ENCODE results near the gene TBX18. TPM values are rescaled to one million over a fixed set of nuclear protein-coding genes. Genes with fewer than 3 reads are reported as not detected.

TBX18 gene
- total RNA-seq: 10 to 100 TPM; 58.6 to 75.2 TPM
- 10 to 100 TPM; 11.0 to 78.8 TPM for polyA plus RNA-seq
- long read RNA-seq, donor 1, partial matches to known transcripts: 6 of 30 reads
- long read RNA-seq, donor 1, other reads (novel, unspliced or antisense): 23 of 30 reads
- long read RNA-seq, donor 2, partial matches to known transcripts: 6 of 21 reads
- long read RNA-seq, donor 2, other reads (novel, unspliced or antisense): 14 of 21 reads

GRCh38 chr6:84764332-84765049 lies at the start of gene TBX18:
TBX18 (minus strand) TSS chr6:84764598; CDS start chr6:84764181, 417 bp downstream.
- peak within 1 kb of the TSS; percentile 90 to 99 for H3K27ac ChIP-seq (ENCODE audit: low read depth in 1 of 2, low read length in 2 of 2)
- H3K9me3 ChIP-seq (ENCODE audit: control insufficient read depth, low read length): no peaks in the 10 kb centered on the region
- no peaks in the 10 kb centered on the region for H3K27me3 ChIP-seq (ENCODE audit: control insufficient read depth in 1 of 2, insufficient read depth in 2 of 2, low read length in 1 of 2)
- no peaks in the 10 kb centered on the region for H3K4me1 ChIP-seq (ENCODE audit: control insufficient read depth in 1 of 2, insufficient read depth in 2 of 2, low read length in 2 of 2)
- H3K36me3 ChIP-seq (ENCODE audit: control insufficient read depth in 1 of 2, insufficient read depth in 2 of 2, low read length in 1 of 2): no peaks in the 10 kb centered on the region
- ATAC-seq (ENCODE audit: low FRiP score) (peak; percentile 90), DNase-seq (peak; percentile 97 to 98)
- WGBS, 2 donors: 0 to 1% methylated on average over 42 of the region's 42 CpGs
- H3K4me3 ChIP-seq (ENCODE audit: low read length in 2 of 2): peak within 1 kb of the TSS; percentile 75 to 94
- intact Hi-C loops (cut with DNase I): loop anchor here (5.0 to 10.0 kb wide), 4 partner anchors 147 to 252 kb away; no protein-coding TSS in a partner anchor

DNA sequence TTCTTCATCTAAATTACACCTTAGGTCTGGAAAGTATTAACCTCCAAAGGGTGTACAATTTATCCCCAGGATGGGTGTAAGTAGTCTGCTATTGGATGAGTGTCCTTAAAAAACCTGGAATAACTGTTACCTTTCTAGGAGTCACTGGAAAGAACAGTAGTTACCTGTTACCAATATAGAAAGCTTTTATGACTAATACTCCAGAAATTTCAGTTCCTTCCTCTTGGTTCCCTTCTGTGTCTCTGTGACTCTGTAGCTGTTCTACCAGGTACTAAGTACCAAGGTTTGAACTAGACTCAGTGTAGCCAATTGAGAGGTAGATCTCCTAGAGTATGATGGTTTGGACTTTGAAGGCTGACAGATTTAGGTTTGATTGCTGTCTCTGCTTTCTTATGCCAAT lies 47.0 kb upstream of the TBX18 start:
- Histone ChIP-seq H3K4me3 (ENCODE audit: low read length in 2 of 2) (no peak overlapping the region), H3K36me3 (ENCODE audit: control insufficient read depth in 1 of 2, insufficient read depth in 2 of 2, low read length in 1 of 2) (no peaks in the 10 kb centered on the region), H3K4me1 (ENCODE audit: control insufficient read depth in 1 of 2, insufficient read depth in 2 of 2, low read length in 2 of 2) (no peaks in the 10 kb centered on the region), H3K27me3 (ENCODE audit: control insufficient read depth in 1 of 2, insufficient read depth in 2 of 2, low read length in 1 of 2) (no peaks in the 10 kb centered on the region), H3K27ac (ENCODE audit: low read depth in 1 of 2, low read length in 2 of 2) (no peak overlapping the region), H3K9me3 (ENCODE audit: control insufficient read depth, low read length) (no peaks in the 10 kb centered on the region)
- ATAC-seq (ENCODE audit: low FRiP score) (no peak), DNase-seq (no peak)
- intact Hi-C loops (cut with DNase I): no loop called here

GRCh38 chr6:84809455-84809854 lies 45.1 kb upstream of the TBX18 start:
- 29 to 36% methylated on average over 4 of the region's 4 CpGs for WGBS, 2 donors
- no peak for ATAC-seq (ENCODE audit: low FRiP score)

DNA sequence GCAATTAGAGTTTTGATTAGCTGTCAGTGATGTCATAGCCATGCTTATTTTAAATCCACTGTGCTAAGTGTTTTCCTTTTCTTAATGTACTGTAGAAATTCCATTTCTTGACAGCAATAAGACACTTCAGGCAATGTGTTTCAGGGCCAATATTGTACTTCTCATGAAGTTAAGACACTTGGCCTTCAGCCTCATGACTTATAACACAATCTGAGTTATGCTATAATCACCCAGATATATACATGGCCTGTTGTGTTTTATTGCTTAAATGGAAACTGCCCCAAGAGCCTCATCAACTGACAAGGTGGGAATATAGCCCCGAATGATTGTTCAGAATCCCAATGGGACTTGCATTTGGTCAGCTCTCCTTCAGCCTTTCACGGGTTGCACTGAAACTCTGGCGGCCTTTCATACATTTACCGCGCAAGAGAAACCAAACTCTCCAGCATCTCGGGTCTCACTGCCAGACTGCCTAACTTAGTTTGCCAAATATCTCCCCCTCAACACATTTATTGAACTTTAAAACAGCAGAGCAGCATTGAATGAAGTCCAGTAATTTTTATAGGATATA lies 44.2 kb upstream of the TBX18 start:
- no peaks in the 10 kb centered on the region for H3K36me3 ChIP-seq (ENCODE audit: control insufficient read depth in 1 of 2, insufficient read depth in 2 of 2, low read length in 1 of 2)
- DNase-seq (no peak), ATAC-seq (ENCODE audit: low FRiP score) (no peak)
- H3K4me3 ChIP-seq (ENCODE audit: low read length in 2 of 2): no peak overlapping the region
- no peak overlapping the region for H3K27ac ChIP-seq (ENCODE audit: low read depth in 1 of 2, low read length in 2 of 2)
- H3K4me1 ChIP-seq (ENCODE audit: control insufficient read depth in 1 of 2, insufficient read depth in 2 of 2, low read length in 2 of 2): no peaks in the 10 kb centered on the region
- H3K9me3 ChIP-seq (ENCODE audit: control insufficient read depth, low read length): no peaks in the 10 kb centered on the region
- intact Hi-C loops (cut with DNase I): no loop called here
- 46 to 60% methylated on average over 6 of the region's 6 CpGs for WGBS, 2 donors
- H3K27me3 ChIP-seq (ENCODE audit: control insufficient read depth in 1 of 2, insufficient read depth in 2 of 2, low read length in 1 of 2): no peaks in the 10 kb centered on the region

More at GRCh38 chr6:84809455-84809854, 45.1 kb upstream of the TBX18 start:
- Histone ChIP-seq H3K4me1 (ENCODE audit: control insufficient read depth in 1 of 2, insufficient read depth in 2 of 2, low read length in 2 of 2) (no peaks in the 10 kb centered on the region), H3K27ac (ENCODE audit: low read depth in 1 of 2, low read length in 2 of 2) (no peak overlapping the region), H3K27me3 (ENCODE audit: control insufficient read depth in 1 of 2, insufficient read depth in 2 of 2, low read length in 1 of 2) (no peaks in the 10 kb centered on the region), H3K4me3 (ENCODE audit: low read length in 2 of 2) (no peak overlapping the region), H3K9me3 (ENCODE audit: control insufficient read depth, low read length) (no peaks in the 10 kb centered on the region), H3K36me3 (ENCODE audit: control insufficient read depth in 1 of 2, insufficient read depth in 2 of 2, low read length in 1 of 2) (no peaks in the 10 kb centered on the region)
- DNase-seq: no peak
- intact Hi-C loops (cut with DNase I): no loop called here

- WGBS, 2 donors: 77 to 83% methylated on average over 1 of the region's 1 CpG
- H3K36me3 ChIP-seq (ENCODE audit: control insufficient read depth in 1 of 2, insufficient read depth in 2 of 2, low read length in 1 of 2): no peaks in the 10 kb centered on the region
- H3K27ac ChIP-seq (ENCODE audit: low read depth in 1 of 2, low read length in 2 of 2): no peak overlapping the region
- intact Hi-C loops (cut with DNase I): no loop called here
- no peaks in the 10 kb centered on the region for H3K9me3 ChIP-seq (ENCODE audit: control insufficient read depth, low read length)
- no peaks in the 10 kb centered on the region for H3K4me1 ChIP-seq (ENCODE audit: control insufficient read depth in 1 of 2, insufficient read depth in 2 of 2, low read length in 2 of 2)
- H3K27me3 ChIP-seq (ENCODE audit: control insufficient read depth in 1 of 2, insufficient read depth in 2 of 2, low read length in 1 of 2): no peaks in the 10 kb centered on the region
- no peak for ATAC-seq (ENCODE audit: low FRiP score)
- DNase-seq: no peak
- no peak overlapping the region for H3K4me3 ChIP-seq (ENCODE audit: low read length in 2 of 2)
Measured at GRCh38 chr6:84805145-84805544, 40.7 kb upstream of the TBX18 start.

- Histone ChIP-seq H3K4me1 (ENCODE audit: control insufficient read depth in 1 of 2, insufficient read depth in 2 of 2, low read length in 2 of 2) (no peaks in the 10 kb centered on the region), H3K27me3 (ENCODE audit: control insufficient read depth in 1 of 2, insufficient read depth in 2 of 2, low read length in 1 of 2) (no peaks in the 10 kb centered on the region), H3K9me3 (ENCODE audit: control insufficient read depth, low read length) (no peaks in the 10 kb centered on the region), H3K36me3 (ENCODE audit: control insufficient read depth in 1 of 2, insufficient read depth in 2 of 2, low read length in 1 of 2) (no peaks in the 10 kb centered on the region), H3K4me3 (ENCODE audit: low read length in 2 of 2) (no peak overlapping the region), H3K27ac (ENCODE audit: low read depth in 1 of 2, low read length in 2 of 2) (no peak overlapping the region)
- DNase-seq (no peak), ATAC-seq (ENCODE audit: low FRiP score) (no peak)
- intact Hi-C loops (cut with DNase I): no loop called here
- 94 to 95% methylated on average over 3 of the region's 3 CpGs for WGBS, 2 donors
Measured at GRCh38 chr6:84804720-84805119, 40.3 kb upstream of the TBX18 start.

DNA sequence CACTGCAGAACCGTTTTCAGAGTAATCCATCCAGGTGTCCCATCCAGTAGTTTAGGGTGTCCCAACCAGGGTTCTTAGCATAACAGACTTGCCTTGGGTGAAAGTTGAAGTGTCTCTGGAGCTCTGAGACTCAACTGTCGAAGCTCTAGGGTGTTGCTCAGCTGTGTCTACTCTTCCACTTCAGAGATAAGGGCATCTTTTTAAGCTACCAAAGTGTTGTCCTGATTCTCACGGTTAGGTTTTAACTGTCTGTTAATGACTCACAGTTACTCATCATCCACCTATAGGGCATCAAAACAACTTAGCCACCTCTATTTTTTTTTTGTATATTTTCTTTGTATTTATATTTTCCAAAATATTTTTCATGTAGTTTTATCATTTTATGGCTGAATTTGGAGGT lies 36.9 kb upstream of the TBX18 start:
- H3K36me3 ChIP-seq (ENCODE audit: control insufficient read depth in 1 of 2, insufficient read depth in 2 of 2, low read length in 1 of 2): no peaks in the 10 kb centered on the region
- H3K9me3 ChIP-seq (ENCODE audit: control insufficient read depth, low read length): no peaks in the 10 kb centered on the region
- no peaks in the 10 kb centered on the region for H3K27me3 ChIP-seq (ENCODE audit: control insufficient read depth in 1 of 2, insufficient read depth in 2 of 2, low read length in 1 of 2)
- 86 to 88% methylated on average over 3 of the region's 3 CpGs for WGBS, 2 donors
- ATAC-seq (ENCODE audit: low FRiP score): no peak
- no peak for DNase-seq
- no peak overlapping the region for H3K27ac ChIP-seq (ENCODE audit: low read depth in 1 of 2, low read length in 2 of 2)
- no peak overlapping the region for H3K4me3 ChIP-seq (ENCODE audit: low read length in 2 of 2)
- no peaks in the 10 kb centered on the region for H3K4me1 ChIP-seq (ENCODE audit: control insufficient read depth in 1 of 2, insufficient read depth in 2 of 2, low read length in 2 of 2)
- intact Hi-C loops (cut with DNase I): no loop called here

DNA sequence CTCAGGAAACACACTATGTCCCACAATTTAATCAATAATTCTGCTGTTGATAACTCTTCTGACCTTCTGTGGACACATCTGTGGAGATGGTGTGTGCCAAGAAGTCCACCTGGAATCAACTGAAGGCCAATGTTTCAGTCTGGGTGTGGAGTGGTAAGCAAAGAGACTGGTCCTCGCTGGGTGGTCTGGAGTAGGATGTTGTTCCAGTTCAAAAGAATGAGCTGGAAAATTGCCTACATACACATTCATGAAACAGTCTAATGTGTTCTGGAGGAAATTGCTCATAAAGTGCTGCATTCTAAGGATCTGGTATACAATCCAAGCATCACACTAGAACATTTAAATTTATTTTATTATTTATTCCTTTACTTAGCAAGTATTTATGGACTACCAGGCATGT lies 33.9 kb upstream of the TBX18 start:
- Histone ChIP-seq H3K36me3 (ENCODE audit: control insufficient read depth in 1 of 2, insufficient read depth in 2 of 2, low read length in 1 of 2) (no peaks in the 10 kb centered on the region), H3K27me3 (ENCODE audit: control insufficient read depth in 1 of 2, insufficient read depth in 2 of 2, low read length in 1 of 2) (no peaks in the 10 kb centered on the region), H3K9me3 (ENCODE audit: control insufficient read depth, low read length) (no peaks in the 10 kb centered on the region), H3K4me1 (ENCODE audit: control insufficient read depth in 1 of 2, insufficient read depth in 2 of 2, low read length in 2 of 2) (no peaks in the 10 kb centered on the region), H3K27ac (ENCODE audit: low read depth in 1 of 2, low read length in 2 of 2) (no peak overlapping the region), H3K4me3 (ENCODE audit: low read length in 2 of 2) (no peak overlapping the region)
- no peak for DNase-seq
- ATAC-seq (ENCODE audit: low FRiP score): no peak
- 10 to 11% methylated on average over 1 of the region's 1 CpG for WGBS, 2 donors
- intact Hi-C loops (cut with DNase I): no loop called here

DNA sequence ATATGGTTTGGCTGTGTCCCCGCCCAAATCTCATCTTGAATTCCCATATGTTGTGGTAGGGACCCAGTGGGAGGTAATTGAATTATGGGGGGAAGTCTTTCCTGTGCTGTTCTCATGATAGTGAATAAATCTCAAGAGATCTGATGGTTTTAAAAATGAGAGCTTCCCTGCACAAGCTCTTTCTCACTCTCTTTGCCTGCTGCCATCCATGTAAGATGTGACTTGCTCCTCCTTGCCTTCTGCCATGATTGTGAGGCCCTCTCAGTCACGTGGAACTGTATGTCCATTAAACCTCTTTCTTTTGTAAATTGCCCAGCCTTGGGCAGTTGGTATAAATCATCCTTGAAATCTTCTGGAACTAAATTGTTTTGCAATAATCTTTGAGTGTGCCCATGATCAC lies 31.9 kb upstream of the TBX18 start:
- Histone ChIP-seq H3K4me1 (ENCODE audit: control insufficient read depth in 1 of 2, insufficient read depth in 2 of 2, low read length in 2 of 2) (no peaks in the 10 kb centered on the region), H3K27ac (ENCODE audit: low read depth in 1 of 2, low read length in 2 of 2) (no peak overlapping the region), H3K9me3 (ENCODE audit: control insufficient read depth, low read length) (no peaks in the 10 kb centered on the region), H3K36me3 (ENCODE audit: control insufficient read depth in 1 of 2, insufficient read depth in 2 of 2, low read length in 1 of 2) (no peaks in the 10 kb centered on the region), H3K4me3 (ENCODE audit: low read length in 2 of 2) (no peak overlapping the region), H3K27me3 (ENCODE audit: control insufficient read depth in 1 of 2, insufficient read depth in 2 of 2, low read length in 1 of 2) (no peaks in the 10 kb centered on the region)
- 85 to 91% methylated on average over 2 of the region's 2 CpGs for WGBS, 2 donors
- ATAC-seq (ENCODE audit: low FRiP score): no peak
- intact Hi-C loops (cut with DNase I): no loop called here
- no peak for DNase-seq
